ENCODE results near the gene IRF2.
A peak's percentile ranks its signal among the peaks of the same experiment; 100 is the strongest.

IRF2 gene

GRCh38 chr4:184473499-184474262 lies 669 bp downstream of the IRF2 start:
- peak; percentile 48 for DNase-seq (ENCODE audit: low read depth)

GRCh38 chr4:184472614-184473498 lies 1.5 kb downstream of the IRF2 start:
- no peak for DNase-seq (ENCODE audit: low read depth)

GRCh38 chr4:184471881-184472613 lies 2.3 kb downstream of the IRF2 start:
- no peak for DNase-seq (ENCODE audit: low read depth)

- DNase-seq (ENCODE audit: low read depth): no peak
Observed at GRCh38 chr4:184470785-184471110, 3.6 kb downstream of the IRF2 start.

GRCh38 chr4:184466634-184467033 lies 7.7 kb downstream of the IRF2 start:
- no peak for DNase-seq (ENCODE audit: low read depth)

- DNase-seq (ENCODE audit: low read depth): no peak
Observed at GRCh38 chr4:184464759-184465454, 9.4 kb downstream of the IRF2 start.

GRCh38 chr4:184463856-184464255 lies 10.5 kb downstream of the IRF2 start:
- no peak for DNase-seq (ENCODE audit: low read depth)

GRCh38 chr4:184463158-184463557 lies 11.2 kb downstream of the IRF2 start:
- DNase-seq (ENCODE audit: low read depth): no peak

- DNase-seq (ENCODE audit: low read depth): no peak
Observed at GRCh38 chr4:184462724-184463123, 11.6 kb downstream of the IRF2 start.

- DNase-seq (ENCODE audit: low read depth): no peak
Observed at GRCh38 chr4:184461711-184462441, 12.5 kb downstream of the IRF2 start.

- no peak for DNase-seq (ENCODE audit: low read depth)
Observed at GRCh38 chr4:184460499-184461285, 13.7 kb downstream of the IRF2 start.

- DNase-seq (ENCODE audit: low read depth): no peak
Observed at GRCh38 chr4:184459413-184459812, 14.9 kb downstream of the IRF2 start.

GRCh38 chr4:184457535-184458249 lies 16.7 kb downstream of the IRF2 start:
- no peak for DNase-seq (ENCODE audit: low read depth)

- no peak for DNase-seq (ENCODE audit: low read depth)
Observed at GRCh38 chr4:184456337-184456736, 18.0 kb downstream of the IRF2 start.

- DNase-seq (ENCODE audit: low read depth): no peak
Observed at GRCh38 chr4:184455299-184455698, 19.1 kb downstream of the IRF2 start.

GRCh38 chr4:184453365-184454160 lies 20.8 kb downstream of the IRF2 start:
- peak; percentile 23 for DNase-seq (ENCODE audit: low read depth)

GRCh38 chr4:184452740-184453139 lies 21.6 kb downstream of the IRF2 start:
- no peak for DNase-seq (ENCODE audit: low read depth)

- DNase-seq (ENCODE audit: low read depth): no peak
Observed at GRCh38 chr4:184451726-184452125, 22.6 kb downstream of the IRF2 start.

Data from stimulated activated CD4-positive, alpha-beta T cell treated with anti-CD3 and anti-CD28 coated beads, Interleukin-2, amount 100 ng/mL, for 4 hours (primary cell).